ENCODE data around the gene CPT1A.

CPT1A gene

DNA sequence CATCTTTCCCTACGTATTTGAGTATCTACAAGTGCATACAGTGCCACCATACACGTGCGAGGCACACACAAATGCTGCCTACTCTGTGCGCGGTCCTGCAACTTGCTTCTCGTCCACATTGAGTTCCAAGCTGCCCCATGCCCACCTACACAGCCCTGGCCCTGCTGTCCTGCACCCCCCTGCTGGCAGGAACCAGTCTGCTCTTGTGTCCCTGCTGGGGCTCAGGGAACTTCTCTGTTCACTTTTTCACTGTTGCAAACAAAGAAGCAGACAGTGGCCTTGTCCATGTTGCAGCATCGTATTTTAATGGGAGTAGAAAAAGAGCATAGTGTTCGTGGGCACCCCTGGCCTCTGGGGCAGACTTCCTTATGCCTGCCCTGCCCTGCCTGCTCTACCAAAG is 14.0 kb downstream of the CPT1A start:
- TF ChIP-seq TAF1 (IDR thresholded peaks at IDR 0.05; ENCODE audit: borderline replicate concordance, low read depth, low read length) (no peak), POLR2A (IDR thresholded peaks at IDR 0.05; ENCODE audit: low read depth, low read length) (no peak), POLR2AphosphoS5 (IDR thresholded peaks at IDR 0.05; ENCODE audit: low read depth, low read length) (no peak)

DNA sequence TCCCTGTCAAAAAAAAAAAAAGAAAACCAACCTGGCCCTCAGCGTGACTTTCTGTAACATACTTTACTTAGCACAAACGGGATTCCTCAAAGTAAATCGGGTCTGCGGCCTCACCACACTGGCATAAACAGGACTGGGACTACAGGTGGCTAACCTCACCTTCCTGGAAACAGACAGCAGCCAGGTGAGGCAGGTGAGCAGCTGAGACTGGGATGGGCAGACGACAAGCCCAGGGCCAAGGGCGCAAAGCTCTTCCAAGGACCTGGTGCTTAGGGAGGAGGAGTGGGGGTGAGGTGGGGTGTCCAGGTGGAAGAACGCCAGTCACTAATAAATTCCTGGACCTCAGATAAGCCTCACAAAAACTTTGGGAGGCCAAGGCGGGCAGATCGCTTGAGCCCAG is 15.0 kb downstream of the CPT1A start:
- no peak for DNase-seq (ENCODE audit: insufficient read length)
- FAIRE-seq, result no peak
- no peak for TF ChIP-seq POLR2AphosphoS5 (IDR thresholded peaks at IDR 0.05; ENCODE audit: low read depth, low read length)
- TF ChIP-seq POLR2A (IDR thresholded peaks at IDR 0.05; ENCODE audit: low read depth, low read length), result no peak
- TF ChIP-seq TAF1 (IDR thresholded peaks at IDR 0.05; ENCODE audit: borderline replicate concordance, low read depth, low read length), result no peak

More for the DNA sequence above, 14.0 kb downstream of the CPT1A start:
- DNase-seq (ENCODE audit: insufficient read length) (no peak), FAIRE-seq (no peak)

DNA sequence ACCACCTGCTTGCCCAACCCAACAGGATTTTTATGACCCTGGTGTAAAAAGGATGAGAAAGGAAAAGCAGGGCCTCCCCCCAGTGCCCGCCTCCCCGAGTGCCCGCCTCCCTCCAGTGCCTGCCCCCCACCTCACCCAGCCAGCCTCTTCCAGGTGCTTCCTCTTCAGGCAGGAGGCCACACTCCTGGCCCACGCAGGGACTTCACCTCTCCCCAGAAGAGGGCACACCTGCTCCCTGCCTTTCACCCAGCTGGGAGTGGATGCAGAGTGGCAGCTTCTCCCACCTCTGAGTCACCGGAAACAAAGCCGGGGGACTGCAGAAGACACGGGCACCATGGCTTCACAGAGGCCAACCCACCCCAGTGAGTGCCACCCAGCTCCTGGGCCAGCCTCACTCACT is 16.1 kb downstream of the CPT1A start:
- DNase-seq (ENCODE audit: insufficient read length), result no peak
- TF ChIP-seq POLR2A (IDR thresholded peaks at IDR 0.05; ENCODE audit: low read depth, low read length), result no peak
- TF ChIP-seq POLR2AphosphoS5 (IDR thresholded peaks at IDR 0.05; ENCODE audit: low read depth, low read length), result no peak
- no peak for TF ChIP-seq TAF1 (IDR thresholded peaks at IDR 0.05; ENCODE audit: borderline replicate concordance, low read depth, low read length)
- FAIRE-seq, result no peak

DNA sequence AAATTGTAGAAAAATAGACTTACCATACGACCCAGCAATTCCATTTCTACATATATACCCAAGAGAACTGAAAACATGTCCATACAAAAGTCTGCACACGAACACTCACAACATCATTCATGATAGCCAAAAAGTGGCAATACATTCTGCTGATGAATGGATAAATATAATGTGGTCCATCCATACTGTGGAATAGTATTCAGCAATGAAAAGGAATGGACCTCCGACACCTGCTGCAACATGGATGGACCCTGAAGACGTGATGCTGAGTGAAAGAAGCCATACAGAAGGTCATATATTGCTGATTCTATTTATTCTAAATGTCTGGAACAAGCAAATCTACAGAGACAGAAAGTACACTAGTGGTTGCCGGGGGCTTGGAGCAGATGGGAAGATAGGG is 19.2 kb downstream of the CPT1A start:
- no peak for TF ChIP-seq POLR2AphosphoS5 (IDR thresholded peaks at IDR 0.05; ENCODE audit: low read depth, low read length)
- no peak for TF ChIP-seq POLR2A (IDR thresholded peaks at IDR 0.05; ENCODE audit: low read depth, low read length)
- no peak for TF ChIP-seq TAF1 (IDR thresholded peaks at IDR 0.05; ENCODE audit: borderline replicate concordance, low read depth, low read length)
- FAIRE-seq (no peak), DNase-seq (ENCODE audit: insufficient read length) (no peak)

DNA sequence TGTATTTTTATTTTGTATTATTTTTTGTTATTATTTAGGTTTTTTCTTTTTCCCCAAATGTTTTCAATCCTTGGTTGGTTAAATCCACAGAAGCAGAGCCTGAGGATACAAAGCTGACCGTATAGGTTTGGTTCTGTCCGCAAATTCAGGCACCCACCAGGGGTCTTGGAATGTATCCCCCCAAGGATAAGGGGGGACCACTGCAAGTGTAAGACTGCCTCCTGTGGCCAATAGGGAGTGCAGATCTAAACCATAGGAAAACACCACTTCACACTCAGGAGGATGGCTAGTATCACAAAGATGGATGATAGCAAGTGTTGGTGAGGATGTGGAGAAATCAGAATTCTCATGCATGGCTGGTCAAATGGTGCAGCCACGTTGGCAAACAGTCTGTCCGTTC is 20.0 kb downstream of the CPT1A start:
- TF ChIP-seq POLR2A (IDR thresholded peaks at IDR 0.05; ENCODE audit: low read depth, low read length), result no peak
- TF ChIP-seq POLR2AphosphoS5 (IDR thresholded peaks at IDR 0.05; ENCODE audit: low read depth, low read length), result no peak
- TF ChIP-seq TAF1 (IDR thresholded peaks at IDR 0.05; ENCODE audit: borderline replicate concordance, low read depth, low read length), result no peak

DNA sequence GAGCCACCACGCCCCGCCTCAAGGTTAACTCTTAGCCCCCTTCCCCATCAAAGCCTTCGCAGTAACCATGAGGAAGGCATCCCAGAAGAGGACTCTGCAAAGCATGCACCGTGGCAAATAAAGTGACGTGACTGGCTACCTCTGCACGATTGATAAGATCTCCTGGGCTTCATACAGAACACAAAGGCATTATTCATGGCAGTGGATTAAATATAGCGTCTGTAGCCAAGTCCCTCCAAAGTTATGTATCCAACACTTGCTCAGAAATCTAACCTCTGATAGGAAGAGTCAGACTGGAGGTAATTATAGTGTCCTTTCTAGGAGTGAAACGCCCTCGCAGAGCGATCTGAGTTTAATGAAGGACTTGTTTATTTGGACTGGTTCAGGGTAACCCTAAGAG is 22.4 kb downstream of the CPT1A start:
- DNase-seq (ENCODE audit: insufficient read length) (no peak), FAIRE-seq (no peak)
- TF ChIP-seq TAF1 (IDR thresholded peaks at IDR 0.05; ENCODE audit: borderline replicate concordance, low read depth, low read length) (no peak), POLR2A (IDR thresholded peaks at IDR 0.05; ENCODE audit: low read depth, low read length) (no peak), POLR2AphosphoS5 (IDR thresholded peaks at IDR 0.05; ENCODE audit: low read depth, low read length) (no peak)

More for the DNA sequence above, 20.0 kb downstream of the CPT1A start:
- FAIRE-seq, result no peak
- no peak for DNase-seq (ENCODE audit: insufficient read length)

DNA sequence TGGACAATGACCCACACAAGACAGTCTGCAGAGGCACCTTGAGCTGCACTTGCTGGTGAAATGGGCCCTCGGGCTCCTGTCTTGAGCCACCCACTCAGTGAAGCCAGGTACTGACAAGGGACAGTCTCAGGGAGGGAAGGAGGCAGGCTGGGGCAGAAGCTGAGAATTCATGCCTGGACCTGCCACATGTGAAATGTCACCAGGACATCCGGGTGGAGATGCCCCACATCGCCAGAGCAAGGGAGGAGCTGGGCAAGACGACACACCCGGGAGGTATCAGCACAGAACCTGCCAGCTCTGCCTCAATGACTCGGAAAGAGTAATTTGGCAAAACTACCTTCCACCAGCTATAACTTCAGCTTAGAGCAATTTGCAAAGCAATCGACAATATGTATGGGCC is 23.5 kb downstream of the CPT1A start:
- DNase-seq (ENCODE audit: insufficient read length) (no peak), FAIRE-seq (no peak)
- TF ChIP-seq POLR2A (IDR thresholded peaks at IDR 0.05; ENCODE audit: low read depth, low read length) (no peak), TAF1 (IDR thresholded peaks at IDR 0.05; ENCODE audit: borderline replicate concordance, low read depth, low read length) (no peak), POLR2AphosphoS5 (IDR thresholded peaks at IDR 0.05; ENCODE audit: low read depth, low read length) (no peak)

DNA sequence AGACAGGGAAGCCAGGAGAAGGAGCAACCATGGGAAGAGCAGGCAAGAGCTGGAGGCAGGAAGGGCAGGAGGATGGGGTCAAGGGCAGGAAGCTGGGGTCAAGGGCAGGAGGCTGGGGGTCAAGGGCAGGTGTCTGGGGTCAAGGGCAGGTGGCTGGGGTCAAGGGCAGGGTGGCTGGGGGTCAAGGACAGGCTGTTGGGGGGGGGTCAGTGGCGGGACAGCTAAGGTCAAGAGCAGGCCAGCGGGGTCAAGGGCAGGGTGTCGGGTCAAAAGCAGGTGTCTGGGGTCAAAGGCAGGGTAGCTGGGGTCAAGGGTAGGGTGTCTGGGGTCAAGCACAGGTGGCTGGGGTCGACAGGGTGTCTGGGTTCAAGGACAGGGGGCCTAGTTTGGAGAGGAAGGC is 24.2 kb downstream of the CPT1A start:
- FAIRE-seq (no peak), DNase-seq (ENCODE audit: insufficient read length) (no peak)
- TF ChIP-seq TAF1 (IDR thresholded peaks at IDR 0.05; ENCODE audit: borderline replicate concordance, low read depth, low read length), result no peak
- TF ChIP-seq POLR2AphosphoS5 (IDR thresholded peaks at IDR 0.05; ENCODE audit: low read depth, low read length), result no peak
- no peak for TF ChIP-seq POLR2A (IDR thresholded peaks at IDR 0.05; ENCODE audit: low read depth, low read length)

DNA sequence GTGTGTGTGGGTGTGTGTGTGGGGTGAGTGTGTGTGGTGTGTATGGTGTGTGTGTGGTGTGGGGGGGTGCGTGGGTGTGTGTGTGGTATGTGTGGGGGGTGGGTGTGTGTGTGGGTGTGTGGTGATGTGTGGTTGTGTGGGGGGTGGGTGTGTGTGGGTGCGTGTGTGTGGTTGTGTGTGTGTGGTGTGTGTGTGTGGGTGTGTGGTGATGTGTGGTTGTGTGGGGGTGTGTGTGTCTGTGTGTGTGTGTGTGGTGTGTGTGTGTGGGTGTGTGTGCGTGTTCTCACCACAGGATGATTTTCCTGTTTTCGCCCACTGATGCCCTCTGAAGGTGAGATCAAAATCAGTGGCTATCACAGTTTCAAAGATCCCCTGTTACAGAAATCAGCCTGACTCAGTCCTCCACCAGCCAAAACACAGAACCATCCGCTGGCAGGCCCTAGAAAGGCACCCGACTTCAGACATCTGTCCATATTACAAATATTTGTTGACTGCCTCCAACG is 24.7 kb downstream of the CPT1A start:
- FAIRE-seq, result peak; percentile 74
- TF ChIP-seq TAF1 (IDR thresholded peaks at IDR 0.05; ENCODE audit: borderline replicate concordance, low read depth, low read length) (no peak), POLR2AphosphoS5 (IDR thresholded peaks at IDR 0.05; ENCODE audit: low read depth, low read length) (no peak), POLR2A (IDR thresholded peaks at IDR 0.05; ENCODE audit: low read depth, low read length) (no peak)
- no peak for DNase-seq (ENCODE audit: insufficient read length)

DNA sequence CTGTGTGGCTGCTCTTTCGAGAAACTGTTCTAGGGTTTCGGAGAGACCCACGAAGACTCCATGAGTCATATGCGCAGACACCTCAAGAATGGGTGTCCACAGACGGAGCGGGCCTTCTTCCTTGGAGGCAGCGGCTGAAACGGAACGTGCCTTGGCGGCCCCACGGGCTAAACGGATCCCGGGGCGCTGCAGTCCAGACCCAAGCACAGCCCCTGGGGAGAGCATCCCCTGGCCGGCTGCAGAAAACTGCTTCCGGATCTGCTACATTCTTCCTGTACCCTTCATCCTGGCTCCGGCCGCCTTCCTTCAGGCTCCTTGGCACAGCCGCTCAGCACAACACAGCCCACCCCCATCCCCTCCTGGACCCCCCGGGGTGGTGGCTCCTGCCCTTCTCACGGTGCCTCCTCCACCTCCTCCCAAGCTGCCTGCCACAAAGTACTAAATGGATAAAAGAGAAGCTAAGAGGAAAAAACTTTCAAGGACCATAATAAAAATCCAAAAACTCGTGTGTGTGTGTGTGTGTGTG is 25.4 kb downstream of the CPT1A start:
- no peak for FAIRE-seq
- TF ChIP-seq TAF1 (IDR thresholded peaks at IDR 0.05; ENCODE audit: borderline replicate concordance, low read depth, low read length), result no peak
- no peak for TF ChIP-seq POLR2A (IDR thresholded peaks at IDR 0.05; ENCODE audit: low read depth, low read length)
- no peak for TF ChIP-seq POLR2AphosphoS5 (IDR thresholded peaks at IDR 0.05; ENCODE audit: low read depth, low read length)
- DNase-seq (ENCODE audit: insufficient read length), result no peak

DNA sequence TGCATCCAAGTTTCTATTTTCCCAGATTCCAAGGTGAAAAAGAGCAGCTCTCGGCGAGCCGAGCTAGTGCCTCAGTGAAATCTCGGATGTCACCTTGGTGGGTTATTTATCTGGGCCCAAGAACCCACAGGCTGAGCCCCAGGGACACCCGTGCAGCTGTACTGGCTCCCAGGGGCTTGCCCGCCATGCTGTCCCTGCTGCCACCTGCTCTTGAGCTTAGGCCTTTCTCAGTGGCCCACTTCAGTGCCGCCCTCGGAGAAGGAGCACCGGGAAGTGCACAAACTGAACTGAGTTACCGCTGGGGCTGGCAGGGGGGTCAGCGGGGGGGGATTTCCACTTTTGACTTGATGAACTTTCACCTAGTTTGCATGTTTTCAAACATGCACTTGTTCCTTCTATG is 27.9 kb downstream of the CPT1A start:
- FAIRE-seq (no peak), DNase-seq (ENCODE audit: insufficient read length) (no peak)
- TF ChIP-seq POLR2AphosphoS5 (IDR thresholded peaks at IDR 0.05; ENCODE audit: low read depth, low read length), result no peak
- TF ChIP-seq POLR2A (IDR thresholded peaks at IDR 0.05; ENCODE audit: low read depth, low read length), result no peak
- TF ChIP-seq TAF1 (IDR thresholded peaks at IDR 0.05; ENCODE audit: borderline replicate concordance, low read depth, low read length), result no peak

DNA sequence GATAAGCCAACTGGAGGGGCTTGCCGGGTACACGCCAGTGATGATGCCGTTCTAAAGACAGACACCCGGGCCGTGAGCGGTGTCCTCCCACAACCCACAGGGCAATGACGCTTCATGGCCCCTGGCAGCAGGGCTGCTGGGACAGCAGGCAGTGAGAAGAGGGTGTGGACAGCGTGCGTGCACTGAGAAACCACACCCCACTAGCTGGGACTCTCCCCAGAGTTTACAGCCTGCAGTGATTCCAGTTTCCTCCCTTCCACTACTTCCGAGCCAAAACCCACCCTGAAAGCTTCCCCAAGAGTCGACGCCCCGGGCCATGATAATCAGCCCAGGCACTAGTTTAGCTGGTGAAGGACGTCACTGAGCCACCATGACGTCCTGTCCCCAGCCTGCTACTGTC is 29.2 kb downstream of the CPT1A start:
- DNase-seq (ENCODE audit: insufficient read length) (no peak), FAIRE-seq (no peak)
- TF ChIP-seq TAF1 (IDR thresholded peaks at IDR 0.05; ENCODE audit: borderline replicate concordance, low read depth, low read length), result no peak
- no peak for TF ChIP-seq POLR2AphosphoS5 (IDR thresholded peaks at IDR 0.05; ENCODE audit: low read depth, low read length)
- no peak for TF ChIP-seq POLR2A (IDR thresholded peaks at IDR 0.05; ENCODE audit: low read depth, low read length)
